GF-D8 (cell line): Measurements from ENCODE around the gene SLC46A2.

Source experiments
- DNase-seq: peaks from one replicate; lab custom pipeline; 2025; lab: John Stamatoyannopoulos, UW

SLC46A2 gene, protein sequence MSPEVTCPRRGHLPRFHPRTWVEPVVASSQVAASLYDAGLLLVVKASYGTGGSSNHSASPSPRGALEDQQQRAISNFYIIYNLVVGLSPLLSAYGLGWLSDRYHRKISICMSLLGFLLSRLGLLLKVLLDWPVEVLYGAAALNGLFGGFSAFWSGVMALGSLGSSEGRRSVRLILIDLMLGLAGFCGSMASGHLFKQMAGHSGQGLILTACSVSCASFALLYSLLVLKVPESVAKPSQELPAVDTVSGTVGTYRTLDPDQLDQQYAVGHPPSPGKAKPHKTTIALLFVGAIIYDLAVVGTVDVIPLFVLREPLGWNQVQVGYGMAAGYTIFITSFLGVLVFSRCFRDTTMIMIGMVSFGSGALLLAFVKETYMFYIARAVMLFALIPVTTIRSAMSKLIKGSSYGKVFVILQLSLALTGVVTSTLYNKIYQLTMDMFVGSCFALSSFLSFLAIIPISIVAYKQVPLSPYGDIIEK

DNA sequence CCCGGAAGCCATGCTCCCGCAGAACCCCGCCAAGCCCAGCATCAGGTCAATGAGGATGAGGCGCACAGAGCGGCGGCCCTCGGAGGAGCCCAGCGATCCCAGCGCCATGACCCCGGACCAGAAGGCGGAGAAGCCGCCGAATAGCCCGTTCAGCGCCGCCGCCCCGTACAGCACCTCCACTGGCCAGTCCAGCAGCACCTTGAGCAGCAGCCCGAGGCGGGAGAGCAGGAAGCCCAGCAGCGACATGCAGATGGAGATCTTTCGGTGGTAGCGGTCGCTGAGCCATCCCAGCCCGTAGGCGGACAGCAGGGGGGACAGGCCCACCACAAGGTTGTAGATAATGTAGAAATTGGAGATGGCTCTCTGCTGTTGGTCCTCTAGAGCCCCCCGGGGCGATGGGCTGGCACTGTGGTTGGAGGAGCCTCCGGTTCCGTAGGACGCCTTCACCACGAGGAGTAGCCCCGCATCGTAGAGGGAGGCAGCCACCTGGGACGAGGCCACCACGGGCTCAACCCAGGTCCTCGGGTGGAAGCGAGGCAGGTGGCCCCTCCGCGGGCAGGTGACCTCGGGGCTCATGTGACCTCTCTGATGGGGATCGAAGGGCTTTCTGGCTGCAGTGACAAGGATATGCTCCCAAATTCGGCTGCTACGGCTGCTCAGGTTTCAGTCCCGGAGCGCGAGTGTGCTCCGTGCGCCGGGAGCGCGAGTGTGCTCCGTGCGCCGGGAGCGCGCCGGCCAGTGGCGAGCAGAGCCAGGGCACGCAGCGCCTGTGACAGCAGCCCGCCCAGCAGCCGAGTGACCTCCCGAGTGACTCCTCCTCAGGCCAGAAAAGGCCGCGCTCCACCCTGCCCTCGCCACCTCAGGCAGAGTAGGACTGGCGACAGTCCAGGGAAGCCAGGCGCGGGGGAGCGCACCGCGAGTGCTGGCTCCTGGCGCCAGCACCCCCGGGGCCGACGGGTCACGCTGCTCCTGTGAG lies at the start of gene SLC46A2:
TSS of gene SLC46A2 (minus strand) at position 771 of the 976 bp plus-strand sequence. CDS start at position 576, 195 bp downstream.
- no peak for DNase-seq

DNA sequence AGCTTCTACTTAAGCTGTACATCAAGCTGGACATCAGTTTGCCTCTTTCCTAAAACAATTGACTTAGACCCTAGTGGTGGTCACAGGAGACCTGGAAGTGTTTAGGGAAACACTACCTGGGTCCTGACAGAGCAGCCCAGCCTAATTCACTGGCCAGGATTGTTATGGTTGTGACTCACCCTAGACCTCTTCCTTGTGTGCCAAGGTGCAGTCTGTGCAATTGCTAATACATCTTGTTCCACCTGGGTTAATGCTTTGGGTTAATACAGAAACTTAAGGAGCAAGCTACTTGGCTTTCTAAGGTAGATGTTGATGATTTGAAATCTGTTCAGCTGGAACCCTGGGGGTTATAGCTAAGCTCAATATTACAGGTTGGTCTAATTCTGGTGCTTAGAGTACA lies 48.7 kb upstream of the SLC46A2 start:
- DNase-seq: no peak

DNA sequence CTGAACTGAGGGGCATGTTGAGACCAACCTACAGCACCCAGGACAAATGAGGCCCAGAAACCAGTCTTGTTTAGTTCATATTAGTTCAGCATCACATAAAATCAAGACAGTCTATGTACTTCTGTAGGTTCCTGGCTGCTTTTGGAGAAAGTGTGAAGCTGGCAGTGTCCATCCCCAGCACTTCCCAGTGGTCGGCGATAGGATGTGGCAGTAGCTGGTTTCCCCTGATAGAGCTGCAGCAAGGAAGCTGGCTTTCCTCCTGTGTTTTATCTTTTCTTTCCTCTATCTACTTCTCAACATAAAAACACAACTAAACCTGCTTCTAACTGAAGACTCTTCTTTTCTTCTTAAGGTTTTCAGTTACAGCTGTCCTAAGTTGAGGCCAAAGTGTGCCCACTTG lies 43.0 kb upstream of the SLC46A2 start:
- DNase-seq: no peak

DNA sequence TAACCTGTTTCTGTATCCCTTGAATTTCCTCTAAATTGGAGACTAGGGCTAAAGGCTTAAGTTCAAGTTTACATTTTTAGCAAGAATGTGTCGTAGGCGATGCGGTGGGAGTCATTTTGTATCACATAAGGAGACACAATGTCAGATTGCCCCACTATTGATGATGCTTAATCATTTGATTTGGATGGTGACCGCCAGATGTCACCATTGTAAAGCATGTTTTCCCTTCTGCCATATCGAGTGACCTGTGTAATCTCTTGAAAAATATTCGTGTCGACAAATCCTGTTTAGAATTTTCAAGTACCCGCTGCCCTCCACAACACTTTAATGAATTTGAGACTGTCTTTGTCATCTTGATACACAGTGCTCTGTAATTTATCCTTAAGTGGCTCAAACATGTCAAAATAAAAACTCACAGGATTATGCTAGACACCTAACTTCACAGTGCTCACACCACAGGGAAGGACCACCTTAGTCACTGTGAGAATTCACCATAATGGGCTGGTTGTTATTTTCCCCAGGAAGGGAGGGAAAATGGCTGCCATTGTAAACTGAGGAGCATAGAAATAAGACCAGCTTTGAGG lies 34.5 kb upstream of the SLC46A2 start:
- peak; percentile 5 for DNase-seq

DNA sequence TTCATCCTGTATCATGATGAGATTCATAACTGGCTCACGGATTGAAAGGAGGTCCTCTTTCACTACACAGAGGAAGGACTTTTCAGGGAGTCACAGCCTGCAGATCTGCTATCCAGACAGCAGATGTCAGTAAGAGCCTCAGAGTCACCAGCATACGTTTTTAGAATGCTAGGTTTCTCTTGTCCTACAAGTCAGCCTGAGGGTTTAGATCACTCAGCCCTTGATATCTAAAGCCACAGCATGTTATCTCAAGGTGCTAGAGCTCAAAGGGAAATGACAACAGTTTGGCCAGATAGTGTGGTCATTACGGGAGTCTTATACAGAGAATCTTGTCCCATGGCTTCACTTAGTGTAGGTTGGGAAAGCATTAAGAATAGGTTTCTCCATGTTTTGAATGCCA lies 30.9 kb upstream of the SLC46A2 start:
- no peak for DNase-seq

DNA sequence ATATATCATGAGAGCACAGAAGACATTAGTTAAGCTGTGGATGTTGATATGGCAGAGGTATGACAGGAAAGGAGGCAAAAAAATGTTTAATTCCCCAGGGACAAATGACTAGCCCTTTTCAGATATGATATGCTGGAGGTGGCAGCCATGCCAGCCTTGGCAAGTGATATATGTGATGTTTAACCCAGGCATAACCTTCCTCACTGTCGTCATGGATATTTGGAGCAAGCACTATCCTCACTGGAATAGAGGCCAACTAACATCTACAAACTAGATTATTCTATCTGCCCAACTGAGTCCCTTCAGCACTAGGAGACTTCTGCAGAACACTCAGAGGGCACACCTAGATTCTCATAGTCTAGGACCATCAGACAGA lies 27.3 kb upstream of the SLC46A2 start:
- no peak for DNase-seq

DNA sequence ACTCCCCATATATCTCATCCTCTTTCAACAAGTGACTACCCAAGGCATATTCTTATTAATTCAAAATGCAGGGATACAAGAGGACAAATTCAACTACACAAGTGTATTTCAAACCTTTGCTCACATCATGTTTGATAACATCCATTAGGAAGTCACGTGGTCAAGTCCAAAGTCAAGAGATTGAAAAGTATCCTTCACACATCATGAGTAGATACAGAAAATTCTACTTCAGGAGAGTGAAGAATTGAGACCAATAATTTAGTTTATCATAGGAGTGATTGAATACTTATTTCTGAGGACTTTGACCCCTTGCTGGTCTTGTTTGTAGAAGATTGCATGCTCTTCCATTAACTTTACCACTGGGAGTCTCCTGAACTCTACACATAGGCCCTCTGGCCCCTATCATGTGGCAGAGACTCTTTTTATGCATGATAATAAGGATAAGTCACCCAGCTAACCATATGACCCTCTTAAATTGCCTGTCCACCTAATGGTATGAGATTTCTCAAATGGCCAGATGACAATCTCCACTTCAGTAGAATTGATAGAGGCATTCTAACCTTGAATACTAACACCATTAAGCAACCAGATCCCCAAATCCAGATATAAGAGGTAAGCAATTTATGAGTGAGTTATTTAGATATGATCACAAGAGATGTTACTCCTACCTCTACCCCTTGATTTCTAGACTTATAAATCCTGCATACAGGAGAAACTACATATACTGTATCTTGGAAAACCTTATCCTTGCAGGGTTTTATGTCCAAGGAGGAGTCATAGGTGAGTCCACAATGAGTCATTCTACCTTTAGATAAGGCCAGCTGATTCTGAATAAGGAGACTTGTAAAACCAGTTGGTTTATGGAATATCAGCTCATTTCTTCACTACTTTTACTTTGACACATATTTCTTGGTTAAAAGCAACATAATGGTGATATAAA lies 26.6 kb upstream of the SLC46A2 start:
- no peak for DNase-seq

DNA sequence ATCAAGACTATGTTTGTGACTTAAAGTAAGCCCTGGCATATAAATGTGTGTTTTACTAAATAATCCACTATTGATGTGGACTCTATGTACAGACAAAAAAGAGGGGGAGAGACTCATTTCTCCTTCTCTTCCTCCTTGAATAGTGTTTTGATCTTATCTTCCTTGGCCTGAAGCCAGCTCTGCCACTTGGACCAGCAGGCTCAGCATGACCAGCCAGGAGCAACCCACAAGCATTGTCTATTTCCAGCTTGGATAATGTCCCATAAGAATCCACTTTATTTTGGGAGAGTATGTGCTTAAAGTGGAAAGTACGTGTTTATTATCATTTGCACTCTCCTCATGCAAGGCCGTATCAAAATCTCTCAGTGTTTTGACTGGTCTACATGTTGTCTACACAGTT lies 23.8 kb upstream of the SLC46A2 start:
- DNase-seq: no peak

DNA sequence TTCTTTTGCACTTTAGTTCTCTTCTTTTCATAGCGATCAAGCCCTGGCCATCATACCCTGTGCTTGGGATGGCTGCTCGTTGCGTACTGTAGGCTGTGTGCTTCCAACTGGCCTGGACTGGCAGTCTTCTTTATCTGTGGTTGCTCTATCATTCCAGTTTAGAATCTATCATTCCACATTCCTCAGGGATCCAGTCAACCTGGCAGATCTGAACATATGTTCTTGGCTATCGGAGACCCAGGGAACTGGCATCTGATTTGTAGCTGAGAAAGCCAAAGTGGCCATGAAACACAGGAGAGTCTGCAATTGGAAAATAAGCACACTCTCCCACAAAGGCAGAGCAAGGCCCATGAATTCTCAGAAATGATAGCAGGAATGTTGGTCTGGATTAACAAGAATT lies 22.6 kb upstream of the SLC46A2 start:
- no peak for DNase-seq

DNA sequence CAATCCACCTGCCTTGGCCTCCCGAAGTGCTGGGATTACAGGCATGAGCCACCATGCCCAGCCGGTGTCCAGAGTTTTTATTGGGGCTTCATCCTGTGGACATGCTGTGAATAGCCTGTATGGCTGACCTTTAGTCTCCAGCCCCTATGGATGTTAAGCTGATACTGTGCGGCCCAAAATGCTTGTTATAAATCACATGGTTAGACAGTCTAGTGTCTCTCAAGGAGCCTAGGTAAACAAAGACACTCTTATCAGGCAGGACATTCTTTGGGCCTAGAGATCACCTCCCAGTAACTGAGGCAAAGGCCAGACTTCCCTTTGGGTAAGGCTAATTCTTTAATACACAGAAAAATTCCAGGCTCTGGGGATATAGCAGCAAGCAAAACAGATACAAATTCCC lies 22.0 kb upstream of the SLC46A2 start:
- DNase-seq: no peak

DNA sequence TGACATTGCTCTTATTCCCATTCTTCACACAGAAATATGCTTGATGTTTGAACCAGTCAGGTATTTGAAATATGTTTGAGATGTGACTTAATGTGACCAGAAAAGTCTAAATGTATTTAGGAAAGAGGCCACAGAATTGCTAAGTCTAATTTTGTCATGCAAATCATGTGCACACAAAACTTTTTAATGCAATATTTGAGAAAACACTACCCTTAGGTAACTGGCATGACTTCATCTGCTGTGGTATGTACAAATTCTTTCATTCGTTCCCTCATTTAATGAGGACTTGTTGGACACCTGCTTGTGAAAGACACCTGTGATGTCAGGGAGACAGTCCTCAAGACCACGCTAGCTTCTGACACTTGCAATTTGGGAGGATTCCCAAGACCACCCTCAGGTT lies 21.1 kb upstream of the SLC46A2 start:
- no peak for DNase-seq

DNA sequence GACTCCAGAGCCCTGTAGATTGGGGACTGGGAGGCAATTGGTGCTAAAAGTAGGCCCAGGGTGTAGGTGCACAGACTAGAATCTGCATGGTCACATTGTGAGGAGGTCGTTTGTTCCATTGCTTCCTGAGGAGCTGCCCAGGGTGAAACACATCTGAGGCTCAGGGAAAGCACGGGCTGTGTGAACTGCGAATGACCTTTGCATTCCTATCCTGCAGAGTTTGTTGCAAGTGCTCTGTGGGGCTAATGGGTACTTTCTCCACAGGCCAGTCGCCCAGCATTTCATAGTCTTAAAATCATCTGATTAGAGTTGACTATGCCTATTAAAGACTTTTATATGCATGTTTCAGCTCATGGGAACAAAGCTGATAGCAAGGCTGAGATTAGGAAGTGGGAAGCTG lies 14.4 kb upstream of the SLC46A2 start:
- no peak for DNase-seq

DNA sequence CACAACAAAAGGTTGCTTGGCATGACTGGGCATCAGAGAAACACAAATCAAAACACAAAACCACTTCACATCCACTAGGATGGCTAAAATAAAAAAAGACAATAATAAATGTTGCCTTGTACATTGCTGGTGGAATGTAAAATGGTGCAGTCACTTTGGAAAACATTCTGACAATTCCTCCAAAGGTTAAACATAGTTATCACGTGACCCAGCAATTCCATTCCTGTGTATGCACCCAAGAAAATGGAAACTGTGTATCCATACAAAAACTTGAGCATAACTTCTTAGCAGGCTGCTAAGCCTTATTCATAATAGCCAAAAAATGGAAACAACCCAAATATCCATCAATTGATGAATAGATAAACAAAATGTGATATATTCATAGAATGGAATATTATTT lies 10.2 kb upstream of the SLC46A2 start:
- DNase-seq: no peak

DNA sequence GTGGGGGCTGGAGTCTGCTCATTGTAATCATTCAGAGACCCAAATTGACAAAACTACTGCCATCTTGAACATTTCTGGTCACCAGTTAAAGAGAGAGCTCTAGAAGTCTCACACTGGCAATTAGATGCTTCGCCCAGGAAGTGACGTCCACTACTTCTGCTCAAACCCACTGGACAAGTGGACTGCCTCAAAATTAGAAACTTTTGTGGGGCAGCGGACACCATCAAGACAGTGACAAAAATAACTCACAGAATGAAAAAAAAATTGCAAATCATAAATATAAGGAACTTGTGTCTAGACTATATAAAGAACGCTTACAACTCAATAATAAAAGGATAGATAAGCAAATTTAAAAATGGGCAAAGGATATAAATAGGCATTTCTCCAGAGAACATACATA lies 9.8 kb upstream of the SLC46A2 start:
- no peak for DNase-seq

DNA sequence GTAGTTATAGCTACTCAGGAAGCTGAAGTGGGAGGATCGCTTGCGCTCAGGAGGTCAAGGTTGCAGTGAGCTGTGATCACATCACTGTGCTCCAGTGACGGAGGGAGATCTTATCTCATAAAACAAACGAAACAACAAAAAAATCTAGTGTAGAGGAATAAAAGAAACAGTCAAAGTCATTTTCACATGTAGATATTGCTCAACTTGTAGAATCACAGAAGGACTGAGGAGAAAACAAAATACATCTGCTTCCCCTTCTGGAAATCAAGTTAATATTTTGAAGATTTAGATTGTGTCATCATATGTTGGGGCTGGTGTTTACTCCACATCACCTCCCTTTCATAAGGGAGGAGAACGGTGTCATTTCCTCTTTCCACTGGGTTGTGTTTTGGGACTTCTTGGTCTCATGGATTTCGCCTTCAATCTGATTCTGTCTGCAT lies 8.2 kb upstream of the SLC46A2 start:
- DNase-seq: peak; percentile 12

DNA sequence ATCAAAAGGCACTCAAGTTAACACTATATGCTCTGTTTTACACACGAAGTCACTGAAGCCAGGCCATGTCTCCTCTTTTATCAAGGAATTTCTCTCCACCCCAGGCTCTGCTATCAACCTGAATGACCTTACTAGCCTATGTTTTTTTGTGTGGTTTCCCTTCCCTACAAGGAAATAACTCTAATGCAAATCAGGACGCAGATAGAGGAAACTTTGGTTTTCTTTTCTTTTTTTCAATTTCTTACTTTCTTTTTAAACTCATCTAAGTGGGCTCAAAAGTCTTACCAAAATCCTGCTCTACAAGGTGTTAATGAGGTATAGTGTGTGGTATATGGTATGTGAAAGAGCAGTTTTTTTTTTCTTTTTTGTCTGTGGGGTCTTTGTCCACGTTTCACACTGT lies 5.5 kb upstream of the SLC46A2 start:
- DNase-seq: no peak

DNA sequence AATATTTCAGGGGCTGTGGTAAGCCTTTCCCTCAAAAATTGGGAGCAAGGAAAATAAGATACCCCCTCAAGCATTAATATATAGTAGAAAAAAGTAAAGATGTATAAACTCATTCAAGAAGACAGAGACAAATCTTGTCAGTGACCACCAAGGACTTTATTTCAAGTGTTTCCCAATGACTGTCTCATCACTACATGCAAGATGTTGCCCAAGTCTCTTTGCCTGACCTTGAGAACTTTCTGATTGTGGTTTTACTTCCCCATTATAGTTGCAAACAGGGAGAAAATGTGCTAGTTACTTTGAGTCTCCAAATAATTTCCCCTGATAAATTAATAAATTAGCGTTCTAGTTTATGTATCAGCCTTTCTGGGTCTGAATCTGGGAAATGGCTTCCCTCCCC lies 4.0 kb upstream of the SLC46A2 start:
- DNase-seq: peak; percentile 17

DNA sequence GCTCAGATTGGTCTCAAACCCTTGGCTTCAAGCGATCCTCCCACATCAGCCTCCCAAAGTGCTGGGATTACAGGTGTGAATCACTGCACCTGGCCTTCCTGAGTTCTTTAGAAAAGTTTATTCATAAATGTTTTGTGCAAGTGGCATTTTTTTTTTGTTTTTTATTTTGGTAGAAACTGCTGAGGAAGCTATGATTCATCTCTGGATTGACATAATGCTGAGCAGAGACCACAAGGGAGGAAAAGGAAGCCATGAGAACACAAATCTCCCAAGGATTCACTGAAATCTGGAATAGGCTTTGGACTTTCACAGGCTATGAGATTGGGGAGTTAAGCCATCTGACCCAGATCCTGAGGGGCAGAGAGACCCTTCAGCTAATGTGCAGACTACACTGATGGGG lies 3.4 kb upstream of the SLC46A2 start:
- no peak for DNase-seq

DNA sequence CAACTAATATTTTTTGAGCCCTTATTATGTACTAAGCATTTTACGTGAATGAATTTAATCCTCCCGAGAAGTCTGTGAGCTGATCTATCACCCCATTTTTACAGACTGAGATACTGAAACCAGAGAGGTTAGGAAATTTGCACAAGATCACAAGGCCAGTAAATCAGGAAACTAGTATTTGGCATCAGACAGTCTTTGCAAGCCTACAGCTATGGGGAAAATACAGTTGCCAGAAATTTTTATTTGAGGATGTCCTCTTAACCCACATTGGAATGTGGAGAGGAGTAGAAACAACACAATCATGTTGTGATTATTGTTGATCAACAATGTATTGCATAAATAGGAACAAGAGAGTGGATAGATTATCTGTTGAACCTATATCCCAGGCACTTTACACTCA lies 2.3 kb upstream of the SLC46A2 start:
- no peak for DNase-seq

DNA sequence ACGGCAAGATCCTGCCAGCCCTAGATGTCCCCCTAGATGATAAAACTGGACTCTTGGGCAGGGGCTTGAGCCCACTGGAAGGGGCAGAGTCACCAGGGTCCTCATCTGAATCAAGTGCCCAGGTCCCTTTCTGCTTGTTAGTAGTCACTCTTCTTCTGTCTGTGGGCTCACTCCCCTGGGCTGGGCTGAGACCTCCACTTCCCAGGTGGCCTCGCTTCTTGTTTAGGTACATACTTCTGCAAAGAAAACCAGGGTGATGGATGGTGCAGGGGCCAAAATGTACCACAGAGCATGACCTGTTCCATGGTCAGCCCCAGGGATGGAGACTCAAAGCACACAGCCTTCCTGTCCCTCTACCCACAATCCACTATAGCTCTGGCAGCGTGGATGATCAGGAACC lies 845 bp upstream of the SLC46A2 start:
- DNase-seq: no peak

DNA sequence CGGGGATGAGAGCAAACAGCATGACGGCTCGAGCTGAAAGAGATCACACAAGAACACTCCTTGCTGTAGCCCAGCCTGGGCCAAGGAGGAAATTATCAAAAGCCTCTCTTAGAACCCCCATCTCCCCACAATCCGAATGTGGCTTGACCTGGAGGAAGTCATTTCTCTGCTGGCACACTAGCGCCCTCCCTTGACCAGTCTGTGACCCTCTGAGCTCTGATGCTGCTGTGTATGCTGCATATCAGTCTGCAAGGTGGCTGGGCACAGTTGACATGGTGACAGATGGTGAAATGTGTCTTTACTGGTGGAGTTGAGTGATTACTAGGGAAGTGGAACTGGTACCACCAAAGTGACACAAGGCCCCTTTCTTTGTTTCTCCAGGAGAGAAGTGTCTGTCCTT lies 3.3 kb downstream of the SLC46A2 start:
- peak; percentile 34 for DNase-seq
